ENCODE results near the gene NLRP9.
"Not testable (repeated sequence)": the region's sequence is repeated elsewhere in the genome, so short reads cannot be mapped to it uniquely, and the experiment has no call there.

The NLRP9 gene

GRCh38 chr19:55738302-55738701 lies at the start of gene NLRP9:
Gene NLRP9, minus strand, starts transcription at chr19:55738402. Its CDS starts 28 bp downstream, at chr19:55738374.
- no peaks in the 10 kb centered on the region for H3K4me1 ChIP-seq (ENCODE audit: control insufficient read depth, low read depth, low read length)
- H3K9me3 ChIP-seq (ENCODE audit: control insufficient read depth, low read depth, low read length), result peaks cover 33% of the 10 kb centered on the region
- no peaks in the 10 kb centered on the region for H3K27me3 ChIP-seq (ENCODE audit: control insufficient read depth, insufficient read depth, low read length)
- H3K36me3 ChIP-seq (ENCODE audit: control insufficient read depth, low read depth, low read length), result no peaks in the 10 kb centered on the region
- no peak within 1 kb of the TSS for H3K27ac ChIP-seq (ENCODE audit: low read length)
- H3K9ac ChIP-seq (ENCODE audit: low read length), result no peak within 1 kb of the TSS
- H3K4me3 ChIP-seq (ENCODE audit: low read length), result no peak within 1 kb of the TSS

- Histone ChIP-seq H3K9ac (ENCODE audit: low read length) (no peak overlapping the region), H3K27me3 (ENCODE audit: control insufficient read depth, insufficient read depth, low read length) (no peaks in the 10 kb centered on the region), H3K4me1 (ENCODE audit: control insufficient read depth, low read depth, low read length) (no peaks in the 10 kb centered on the region), H3K36me3 (ENCODE audit: control insufficient read depth, low read depth, low read length) (no peaks in the 10 kb centered on the region), H3K4me3 (ENCODE audit: low read length) (no peak overlapping the region), H3K9me3 (ENCODE audit: control insufficient read depth, low read depth, low read length) (peaks cover 69% of the 10 kb centered on the region), H3K27ac (ENCODE audit: low read length) (no peak overlapping the region)
These were observed 42.9 kb upstream of the NLRP9 start for GRCh38 chr19:55781112-55781511.

DNA sequence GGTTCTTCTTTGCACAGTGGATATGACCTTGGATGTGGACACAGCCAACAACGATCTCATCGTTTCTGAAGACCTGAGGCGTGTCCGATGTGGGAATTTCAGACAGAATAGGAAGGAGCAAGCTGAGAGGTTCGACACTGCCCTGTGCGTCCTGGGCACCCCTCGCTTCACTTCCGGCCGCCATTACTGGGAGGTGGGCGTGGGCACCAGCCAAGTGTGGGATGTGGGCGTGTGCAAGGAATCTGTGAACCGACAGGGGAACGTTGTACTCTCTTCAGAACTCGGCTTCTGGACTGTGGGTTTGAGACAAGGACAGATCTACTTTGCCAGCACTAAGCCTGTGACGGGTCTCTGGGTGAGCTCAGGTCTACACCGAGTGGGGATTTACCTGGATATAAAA lies 40.1 kb upstream of the NLRP9 start:
- Histone ChIP-seq H3K36me3 (ENCODE audit: control insufficient read depth, low read depth, low read length) (no peaks in the 10 kb centered on the region), H3K4me1 (ENCODE audit: control insufficient read depth, low read depth, low read length) (no peaks in the 10 kb centered on the region), H3K27me3 (ENCODE audit: control insufficient read depth, insufficient read depth, low read length) (no peaks in the 10 kb centered on the region), H3K4me3 (ENCODE audit: low read length) (no peak overlapping the region), H3K9me3 (ENCODE audit: control insufficient read depth, low read depth, low read length) (peaks cover 63% of the 10 kb centered on the region), H3K9ac (ENCODE audit: low read length) (no peak overlapping the region), H3K27ac (ENCODE audit: low read length) (no peak overlapping the region)

GRCh38 chr19:55777528-55777927 lies 39.3 kb upstream of the NLRP9 start:
- H3K9me3 ChIP-seq (ENCODE audit: control insufficient read depth, low read depth, low read length), result peaks cover 60% of the 10 kb centered on the region
- H3K4me3 ChIP-seq (ENCODE audit: low read length), result no peak overlapping the region
- H3K27ac ChIP-seq (ENCODE audit: low read length), result no peak overlapping the region
- no peaks in the 10 kb centered on the region for H3K27me3 ChIP-seq (ENCODE audit: control insufficient read depth, insufficient read depth, low read length)
- no peak overlapping the region for H3K9ac ChIP-seq (ENCODE audit: low read length)
- H3K4me1 ChIP-seq (ENCODE audit: control insufficient read depth, low read depth, low read length), result no peaks in the 10 kb centered on the region
- no peaks in the 10 kb centered on the region for H3K36me3 ChIP-seq (ENCODE audit: control insufficient read depth, low read depth, low read length)

DNA sequence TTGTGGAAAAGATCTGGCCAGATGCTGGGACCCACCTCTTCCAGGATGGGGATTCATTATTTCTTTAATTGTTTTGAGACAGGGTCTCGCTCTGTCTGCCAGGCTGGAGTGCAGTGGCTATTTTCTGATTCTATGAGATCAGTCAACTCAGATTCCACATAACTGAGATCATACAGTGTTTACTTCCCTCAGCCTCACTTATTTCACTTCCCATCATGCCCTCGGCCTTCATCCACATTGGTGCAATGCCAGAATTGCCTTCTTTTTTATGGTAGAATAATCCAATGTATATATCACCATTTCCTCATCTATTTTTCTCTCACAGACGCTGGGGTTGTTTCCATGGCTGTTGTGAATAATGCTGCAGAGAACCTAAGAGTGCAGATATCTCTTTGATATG lies 31.4 kb upstream of the NLRP9 start:
- peaks cover 34% of the 10 kb centered on the region for H3K9me3 ChIP-seq (ENCODE audit: control insufficient read depth, low read depth, low read length)
- H3K27me3 ChIP-seq (ENCODE audit: control insufficient read depth, insufficient read depth, low read length); H3K4me1 ChIP-seq (ENCODE audit: control insufficient read depth, low read depth, low read length); H3K4me3 ChIP-seq (ENCODE audit: low read length); H3K9ac ChIP-seq (ENCODE audit: low read length); H3K27ac ChIP-seq (ENCODE audit: low read length); H3K36me3 ChIP-seq (ENCODE audit: control insufficient read depth, low read depth, low read length): not testable (repeated sequence)

GRCh38 chr19:55768818-55769217 lies 30.6 kb upstream of the NLRP9 start, which contains the start of gene RFPL4AL1:
Gene RFPL4AL1, plus strand, starts transcription at chr19:55769118. Its CDS starts 2,687 bp downstream, at chr19:55771805.
- H3K4me1 ChIP-seq (ENCODE audit: control insufficient read depth, low read depth, low read length); H3K27me3 ChIP-seq (ENCODE audit: control insufficient read depth, insufficient read depth, low read length); H3K27ac ChIP-seq (ENCODE audit: low read length); H3K9ac ChIP-seq (ENCODE audit: low read length); H3K4me3 ChIP-seq (ENCODE audit: low read length); H3K36me3 ChIP-seq (ENCODE audit: control insufficient read depth, low read depth, low read length): not testable (repeated sequence)
- H3K9me3 ChIP-seq (ENCODE audit: control insufficient read depth, low read depth, low read length), result peaks cover 36% of the 10 kb centered on the region

DNA sequence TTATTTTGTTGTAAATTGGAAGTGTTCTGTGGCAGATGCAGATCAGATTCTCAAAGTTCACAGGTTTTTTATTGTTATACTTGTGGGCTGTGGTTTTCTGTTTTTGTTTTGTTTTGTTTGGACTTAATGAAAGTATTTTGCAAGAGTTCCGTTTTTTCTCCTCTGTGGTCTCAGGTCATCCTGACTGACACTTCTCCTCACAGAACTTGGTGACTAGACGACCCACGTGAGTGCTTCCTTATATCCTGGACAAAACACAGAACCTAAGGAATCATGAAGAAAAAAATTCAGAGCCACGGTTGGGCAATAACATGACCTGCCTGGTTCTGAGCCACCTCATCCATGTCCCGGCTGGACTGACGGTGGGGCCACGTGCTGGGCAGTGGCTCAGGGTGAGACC lies 28.3 kb upstream of the NLRP9 start:
- Histone ChIP-seq H3K36me3 (ENCODE audit: control insufficient read depth, low read depth, low read length) (no peaks in the 10 kb centered on the region), H3K27me3 (ENCODE audit: control insufficient read depth, insufficient read depth, low read length) (no peaks in the 10 kb centered on the region), H3K4me3 (ENCODE audit: low read length) (no peak overlapping the region), H3K27ac (ENCODE audit: low read length) (no peak overlapping the region), H3K4me1 (ENCODE audit: control insufficient read depth, low read depth, low read length) (no peaks in the 10 kb centered on the region), H3K9ac (ENCODE audit: low read length) (no peak overlapping the region), H3K9me3 (ENCODE audit: control insufficient read depth, low read depth, low read length) (peaks cover 36% of the 10 kb centered on the region)

- H3K27ac ChIP-seq (ENCODE audit: low read length); H3K9ac ChIP-seq (ENCODE audit: low read length); H3K4me3 ChIP-seq (ENCODE audit: low read length); H3K4me1 ChIP-seq (ENCODE audit: control insufficient read depth, low read depth, low read length); H3K27me3 ChIP-seq (ENCODE audit: control insufficient read depth, insufficient read depth, low read length); H3K36me3 ChIP-seq (ENCODE audit: control insufficient read depth, low read depth, low read length): not testable (repeated sequence)
- peaks cover 41% of the 10 kb centered on the region for H3K9me3 ChIP-seq (ENCODE audit: control insufficient read depth, low read depth, low read length)
These were observed 20.6 kb upstream of the NLRP9 start, which contains the start of gene RFPL4A for GRCh38 chr19:55758797-55759196. Gene RFPL4A, plus strand, starts transcription at chr19:55759097. Its CDS starts 2,704 bp downstream, at chr19:55761801.

DNA sequence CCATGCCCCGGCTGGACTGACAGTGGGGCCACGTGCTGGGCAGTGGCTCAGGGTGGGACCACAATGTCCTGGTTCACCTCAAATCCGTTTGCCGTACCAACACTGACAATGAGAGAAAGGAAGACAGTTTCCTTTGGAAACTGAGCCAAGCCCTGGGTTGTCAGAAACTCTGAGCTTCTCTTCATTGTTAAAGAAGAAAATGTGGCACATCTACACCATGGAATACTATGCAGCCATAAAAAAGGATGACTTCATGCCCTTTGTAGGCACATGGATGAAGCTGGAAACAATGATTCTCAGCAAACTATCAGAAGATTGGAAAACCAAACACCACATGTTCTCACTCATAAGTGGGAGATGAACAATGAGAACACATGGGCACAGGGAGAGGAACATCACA lies 18.6 kb upstream of the NLRP9 start:
- not testable (repeated sequence) for H3K27me3 ChIP-seq (ENCODE audit: control insufficient read depth, insufficient read depth, low read length); H3K27ac ChIP-seq (ENCODE audit: low read length); H3K36me3 ChIP-seq (ENCODE audit: control insufficient read depth, low read depth, low read length); H3K9ac ChIP-seq (ENCODE audit: low read length); H3K4me3 ChIP-seq (ENCODE audit: low read length); H3K4me1 ChIP-seq (ENCODE audit: control insufficient read depth, low read depth, low read length)
- peaks cover 54% of the 10 kb centered on the region for H3K9me3 ChIP-seq (ENCODE audit: control insufficient read depth, low read depth, low read length)

- Histone ChIP-seq H3K27me3 (ENCODE audit: control insufficient read depth, insufficient read depth, low read length) (no peaks in the 10 kb centered on the region), H3K4me3 (ENCODE audit: low read length) (no peak overlapping the region), H3K27ac (ENCODE audit: low read length) (no peak overlapping the region), H3K36me3 (ENCODE audit: control insufficient read depth, low read depth, low read length) (no peaks in the 10 kb centered on the region), H3K9me3 (ENCODE audit: control insufficient read depth, low read depth, low read length) (peaks cover 48% of the 10 kb centered on the region), H3K9ac (ENCODE audit: low read length) (no peak overlapping the region), H3K4me1 (ENCODE audit: control insufficient read depth, low read depth, low read length) (no peaks in the 10 kb centered on the region)
These were observed 15.2 kb upstream of the NLRP9 start for GRCh38 chr19:55753401-55753800.

GRCh38 chr19:55750715-55751114 lies 12.5 kb upstream of the NLRP9 start:
- no peaks in the 10 kb centered on the region for H3K27me3 ChIP-seq (ENCODE audit: control insufficient read depth, insufficient read depth, low read length)
- no peaks in the 10 kb centered on the region for H3K4me1 ChIP-seq (ENCODE audit: control insufficient read depth, low read depth, low read length)
- H3K27ac ChIP-seq (ENCODE audit: low read length), result no peak overlapping the region
- H3K9ac ChIP-seq (ENCODE audit: low read length), result no peak overlapping the region
- H3K4me3 ChIP-seq (ENCODE audit: low read length), result no peak overlapping the region
- peaks cover 49% of the 10 kb centered on the region for H3K9me3 ChIP-seq (ENCODE audit: control insufficient read depth, low read depth, low read length)
- H3K36me3 ChIP-seq (ENCODE audit: control insufficient read depth, low read depth, low read length), result no peaks in the 10 kb centered on the region

GRCh38 chr19:55730378-55730777 lies 7.8 kb downstream of the NLRP9 start:
- H3K27ac ChIP-seq (ENCODE audit: low read length); H3K9ac ChIP-seq (ENCODE audit: low read length); H3K36me3 ChIP-seq (ENCODE audit: control insufficient read depth, low read depth, low read length); H3K4me1 ChIP-seq (ENCODE audit: control insufficient read depth, low read depth, low read length); H3K27me3 ChIP-seq (ENCODE audit: control insufficient read depth, insufficient read depth, low read length); H3K4me3 ChIP-seq (ENCODE audit: low read length): not testable (repeated sequence)
- H3K9me3 ChIP-seq (ENCODE audit: control insufficient read depth, low read depth, low read length), result peaks cover 49% of the 10 kb centered on the region

All from iPS-18a (cell line).